ENCODE data around the gene GGA1. TPM values are rescaled to one million over a fixed set of nuclear protein-coding genes. Genes with fewer than 3 reads are reported as not detected.

GGA1 gene
- total RNA-seq, 2 donors from 2014 or later: 59.9 to 61.2 TPM

GRCh38 chr22:37661160-37661924 lies 52.7 kb downstream of the GGA1 start:
- peaks cover 11 to 39% of the 10 kb centered on the region in 2 donors for H3K4me1 ChIP-seq (ENCODE audit: control insufficient read depth in 1 of 2, low read depth in 2 of 2)
- no peaks in the 10 kb centered on the region for H3K27me3 ChIP-seq (replicated peaks; ENCODE audit: insufficient read depth)
- DNase-seq (ENCODE audit: low spot score): no peak
- no peaks in the 10 kb centered on the region for H3K36me3 ChIP-seq
- no peak for TF ChIP-seq CTCF (IDR thresholded peaks at IDR 0.05)
- no peaks in the 10 kb centered on the region for H3K9me3 ChIP-seq
- H3K4me3 ChIP-seq: no peak overlapping the region
- ATAC-seq (ENCODE audit: insufficient number of reproducible peaks, low FRiP score, low read depth): no peak
- peak overlapping the region; percentile 52 to 74 for H3K27ac ChIP-seq

GRCh38 chr22:37662039-37662438 lies 53.4 kb downstream of the GGA1 start:
- ATAC-seq (ENCODE audit: insufficient number of reproducible peaks, low FRiP score, low read depth): no peak
- no peaks in the 10 kb centered on the region for H3K36me3 ChIP-seq
- H3K9me3 ChIP-seq: no peaks in the 10 kb centered on the region
- H3K27me3 ChIP-seq (replicated peaks; ENCODE audit: insufficient read depth): no peaks in the 10 kb centered on the region
- no peak for DNase-seq (ENCODE audit: low spot score)
- no peak for TF ChIP-seq CTCF (IDR thresholded peaks at IDR 0.05)
- peak overlapping the region; percentile 37 to 67 for H3K27ac ChIP-seq
- no peak overlapping the region for H3K4me3 ChIP-seq
- H3K4me1 ChIP-seq (ENCODE audit: control insufficient read depth in 1 of 2, low read depth in 2 of 2): peaks cover 11 to 39% of the 10 kb centered on the region in 2 donors

GRCh38 chr22:37663521-37664140 lies 55.0 kb downstream of the GGA1 start:
- H3K27ac ChIP-seq: peak overlapping the region in 1 of 2 donors; percentile 63
- H3K36me3 ChIP-seq: no peaks in the 10 kb centered on the region
- H3K27me3 ChIP-seq (replicated peaks; ENCODE audit: insufficient read depth): no peaks in the 10 kb centered on the region
- ATAC-seq (ENCODE audit: insufficient number of reproducible peaks, low FRiP score, low read depth): no peak
- no peak for TF ChIP-seq CTCF (IDR thresholded peaks at IDR 0.05)
- peaks cover 7 to 31% of the 10 kb centered on the region in 2 donors for H3K4me1 ChIP-seq (ENCODE audit: control insufficient read depth in 1 of 2, low read depth in 2 of 2)
- no peak overlapping the region for H3K4me3 ChIP-seq
- no peaks in the 10 kb centered on the region for H3K9me3 ChIP-seq
- DNase-seq (ENCODE audit: low spot score): no peak

- ATAC-seq (ENCODE audit: insufficient number of reproducible peaks, low FRiP score, low read depth) (no peak), DNase-seq (ENCODE audit: low spot score) (no peak)
- peaks cover 7 to 27% of the 10 kb centered on the region in 2 donors for H3K4me1 ChIP-seq (ENCODE audit: control insufficient read depth in 1 of 2, low read depth in 2 of 2)
- H3K36me3 ChIP-seq: no peaks in the 10 kb centered on the region
- H3K27ac ChIP-seq: no peak overlapping the region
- H3K4me3 ChIP-seq: no peak overlapping the region
- H3K27me3 ChIP-seq (replicated peaks; ENCODE audit: insufficient read depth): no peaks in the 10 kb centered on the region
- no peaks in the 10 kb centered on the region for H3K9me3 ChIP-seq
- no peak for TF ChIP-seq CTCF (IDR thresholded peaks at IDR 0.05)
Measured at GRCh38 chr22:37664249-37665101, 55.8 kb downstream of the GGA1 start.

- H3K4me1 ChIP-seq (ENCODE audit: control insufficient read depth in 1 of 2, low read depth in 2 of 2): peaks cover 4 to 17% of the 10 kb centered on the region in 2 donors
Measured at GRCh38 chr22:37665487-37665886, 56.9 kb downstream of the GGA1 start.

More at GRCh38 chr22:37665487-37665886, 56.9 kb downstream of the GGA1 start:
- H3K9me3 ChIP-seq: no peaks in the 10 kb centered on the region
- no peak overlapping the region for H3K27ac ChIP-seq
- no peak for DNase-seq (ENCODE audit: low spot score)
- H3K27me3 ChIP-seq (replicated peaks; ENCODE audit: insufficient read depth): no peaks in the 10 kb centered on the region
- ATAC-seq (ENCODE audit: insufficient number of reproducible peaks, low FRiP score, low read depth): no peak
- no peak overlapping the region for H3K4me3 ChIP-seq
- H3K36me3 ChIP-seq: no peaks in the 10 kb centered on the region
- no peak for TF ChIP-seq CTCF (IDR thresholded peaks at IDR 0.05)
